Measurements from ENCODE around the gene ZNF385C.

- TF ChIP-seq EZH2 (optimal IDR thresholded peaks at IDR 0.05; ENCODE audit: low read depth, low read length) (no peak), CTCF (IDR thresholded peaks at IDR 0.05; ENCODE audit: low read length) (no peak), EZH2phosphoT487 (IDR thresholded peaks at IDR 0.05; ENCODE audit: low read length) (no peak)
Measured at GRCh38 chr17:42002175-42002791, 96.0 kb downstream of the ZNF385C start.

Data from MM.1S (cell line).